ENCODE results near the gene ADAM12.

ADAM12 gene

GRCh38 chr10:126016156-126016805 is 372.0 kb downstream of the ADAM12 start:
- no peak for ATAC-seq
- TF ChIP-seq ZFP30 (CRISPR knock-in tag; IDR thresholded peaks at IDR 0.05) = no peak
- TF ChIP-seq OSR1 (CRISPR knock-in tag; IDR thresholded peaks at IDR 0.05) = no peak
- no peak for TF ChIP-seq TSHZ2 (CRISPR knock-in tag; IDR thresholded peaks at IDR 0.05)
- TF ChIP-seq ZNF8 (CRISPR knock-in tag; IDR thresholded peaks at IDR 0.05) = no peak
- no peak for TF ChIP-seq SNAI2 (CRISPR knock-in tag; IDR thresholded peaks at IDR 0.05)
- TF ChIP-seq ZC3H10 (CRISPR knock-in tag; IDR thresholded peaks at IDR 0.05) = no peak
- TF ChIP-seq CSRNP3 (CRISPR knock-in tag; IDR thresholded peaks at IDR 0.05) = no peak
- TF ChIP-seq POU6F1 (CRISPR knock-in tag; IDR thresholded peaks at IDR 0.05; ENCODE audit: borderline replicate concordance, low read depth) = no peak
- no peak for TF ChIP-seq ISL1 (CRISPR knock-in tag; IDR thresholded peaks at IDR 0.05)
- no peak for TF ChIP-seq GLIS3 (CRISPR knock-in tag; IDR thresholded peaks at IDR 0.05)
- TF ChIP-seq PPARA (CRISPR knock-in tag; IDR thresholded peaks at IDR 0.05; ENCODE audit: borderline replicate concordance) = no peak
- no peak for TF ChIP-seq ESRRG (CRISPR knock-in tag; IDR thresholded peaks at IDR 0.05)

- ATAC-seq = no peak
- TF ChIP-seq ISL1 (CRISPR knock-in tag; IDR thresholded peaks at IDR 0.05) (peak; percentile 23; the same call in 1 of the 2 replicates), BACH2 (CRISPR knock-in tag; IDR thresholded peaks at IDR 0.05; ENCODE audit: borderline replicate concordance) (no peak), TCF4 (CRISPR knock-in tag; IDR thresholded peaks at IDR 0.05; ENCODE audit: borderline replicate concordance) (no peak), CSDC2 (CRISPR knock-in tag; IDR thresholded peaks at IDR 0.05) (no peak), TSHZ2 (CRISPR knock-in tag; IDR thresholded peaks at IDR 0.05) (no peak)
Observed at GRCh38 chr10:126015413-126015812, 372.9 kb downstream of the ADAM12 start.

- no peak for ATAC-seq
- TF ChIP-seq ZNF8 (CRISPR knock-in tag; IDR thresholded peaks at IDR 0.05) (no peak), TCF4 (CRISPR knock-in tag; IDR thresholded peaks at IDR 0.05; ENCODE audit: borderline replicate concordance) (no peak), ISL1 (CRISPR knock-in tag; IDR thresholded peaks at IDR 0.05) (no peak), TOX (CRISPR knock-in tag; IDR thresholded peaks at IDR 0.05; ENCODE audit: borderline replicate concordance) (no peak), ZFP3 (CRISPR knock-in tag; IDR thresholded peaks at IDR 0.05) (no peak), ZC3H10 (CRISPR knock-in tag; IDR thresholded peaks at IDR 0.05) (no peak), ESRRG (CRISPR knock-in tag; IDR thresholded peaks at IDR 0.05) (no peak), GLIS3 (CRISPR knock-in tag; IDR thresholded peaks at IDR 0.05) (no peak), ZFP30 (CRISPR knock-in tag; IDR thresholded peaks at IDR 0.05) (no peak), CSDC2 (CRISPR knock-in tag; IDR thresholded peaks at IDR 0.05) (no peak)
Observed at GRCh38 chr10:126014309-126014708, 374.0 kb downstream of the ADAM12 start.

GRCh38 chr10:126013489-126014281 is 374.6 kb downstream of the ADAM12 start:
- ATAC-seq = peak; percentile 62

More at GRCh38 chr10:126013489-126014281, 374.6 kb downstream of the ADAM12 start:
- TF ChIP-seq TCF4 (CRISPR knock-in tag; IDR thresholded peaks at IDR 0.05; ENCODE audit: borderline replicate concordance) (no peak), ZFP3 (CRISPR knock-in tag; IDR thresholded peaks at IDR 0.05) (no peak), ZNF8 (CRISPR knock-in tag; IDR thresholded peaks at IDR 0.05) (no peak), ESRRG (CRISPR knock-in tag; IDR thresholded peaks at IDR 0.05) (no peak), ZFP30 (CRISPR knock-in tag; IDR thresholded peaks at IDR 0.05) (no peak), ZC3H10 (CRISPR knock-in tag; IDR thresholded peaks at IDR 0.05) (no peak), GLIS3 (CRISPR knock-in tag; IDR thresholded peaks at IDR 0.05) (no peak), PPARA (CRISPR knock-in tag; IDR thresholded peaks at IDR 0.05; ENCODE audit: borderline replicate concordance) (no peak), CREB5 (CRISPR knock-in tag; IDR thresholded peaks at IDR 0.05; ENCODE audit: low read depth) (no peak), PATZ1 (CRISPR knock-in tag; IDR thresholded peaks at IDR 0.05; ENCODE audit: borderline replicate concordance) (no peak)
